PFSK-1 (cell line): ENCODE data around the gene SYCP2.

Source experiments
- FOXP2 ChIP-seq: optimal IDR thresholded peaks from 2 replicates; pipeline ENCODE3; 2011; ENCODE audit warnings: borderline replicate concordance, control low read depth, inconsistent platforms; ENCODE audit not compliant: insufficient read depth; ENCODE audit errors: extremely low read length, extremely low read depth
- POLR2AphosphoS5 ChIP-seq: IDR thresholded peaks from 2 replicates; pipeline ENCODE4 v1.6.1; 2012; ENCODE audit warnings: low read depth, mild to moderate bottlenecking, control low read depth, low read length, moderate library complexity
- REST ChIP-seq, 2 experiments: IDR thresholded peaks; 2 replicates each; pipeline versions ENCODE4 v1.6.1 to v1.8.0; 2011 to 2012; ENCODE audit warnings: low read depth in 2 of 2, low read length in 2 of 2, control low read depth in 1 of 2, inconsistent platforms in 1 of 2, mild to moderate bottlenecking in 1 of 2, moderate library complexity in 1 of 2; ENCODE audit not compliant: insufficient read depth in 1 of 2
- SIN3A ChIP-seq: IDR thresholded peaks from 2 replicates; pipeline ENCODE4 v1.6.1; 2012; ENCODE audit warnings: mild to moderate bottlenecking, low read length, moderate library complexity, borderline replicate concordance; ENCODE audit not compliant: insufficient read depth
- TAF1 ChIP-seq: IDR thresholded peaks from 2 replicates; pipeline ENCODE4 v1.6.1; 2012; ENCODE audit warnings: low read length, control low read depth, borderline replicate concordance; ENCODE audit not compliant: insufficient read depth

- no peak for TF ChIP-seq TAF1
- no peak for TF ChIP-seq POLR2AphosphoS5
- TF ChIP-seq FOXP2: no peak
- no peak for TF ChIP-seq REST (IDR thresholded peaks at IDR 0.05; ENCODE audit: insufficient read depth in 1 of 2, low read depth in 2 of 2, low read length in 2 of 2)
- no peak for TF ChIP-seq SIN3A
Measured at GRCh38 chr20:59857966-59858365, 75.5 kb downstream of the SYCP2 start.
